ENCODE results near the gene OGFR. TPM values are rescaled to one million over a fixed set of nuclear protein-coding genes. Genes with fewer than 3 reads are reported as not detected.
A peak's percentile ranks its signal among the peaks of the same experiment; 100 is the strongest.

Gene OGFR
- total RNA-seq, 6 experiments from 2014 or later, result 37.8 to 42.2 (median 39.0) TPM

GRCh38 chr20:62791301-62792181, 13.1 kb upstream of the OGFR start:
- TF ChIP-seq CTCF (IDR thresholded peaks at IDR 0.05), result peak; percentile 99
- DNase-seq, result peak; percentile 89
- peak overlapping the region; percentile 67 for H3K4me3 Mint-ChIP-seq
- H3K27ac Mint-ChIP-seq, result peak overlapping the region; percentile 88
- H3K9me3 Mint-ChIP-seq, result no peaks in the 10 kb centered on the region
- peaks cover 25% of the 10 kb centered on the region for H3K4me1 Mint-ChIP-seq (ENCODE audit: low read depth)
- peaks cover 3% of the 10 kb centered on the region for H3K27me3 Mint-ChIP-seq (ENCODE audit: insufficient read depth)
- H3K36me3 Mint-ChIP-seq (ENCODE audit: low read depth), result no peaks in the 10 kb centered on the region

- Mint-ChIP-seq H3K27me3 (ENCODE audit: insufficient read depth) (peaks cover 3% of the 10 kb centered on the region), H3K27ac (peak overlapping the region; percentile 88), H3K4me3 (peak overlapping the region; percentile 49), H3K4me1 (ENCODE audit: low read depth) (peaks cover 27% of the 10 kb centered on the region), H3K9me3 (no peaks in the 10 kb centered on the region), H3K36me3 (ENCODE audit: low read depth) (no peaks in the 10 kb centered on the region)
- peak; percentile 61 for DNase-seq
- TF ChIP-seq CTCF (IDR thresholded peaks at IDR 0.05), result no peak
Measured at GRCh38 chr20:62792182-62792939, 12.3 kb upstream of the OGFR start.

GRCh38 chr20:62792940-62793756, 11.5 kb upstream of the OGFR start:
- peak overlapping the region; percentile 49; the same call in 1 of the 2 replicates for H3K4me3 Mint-ChIP-seq
- peaks cover 2% of the 10 kb centered on the region; the same call in 1 of the 2 replicates for H3K27me3 Mint-ChIP-seq (ENCODE audit: insufficient read depth)
- TF ChIP-seq CTCF (IDR thresholded peaks at IDR 0.05), result no peak; the same call in 1 of the 2 replicates
- peak overlapping the region; percentile 88 for H3K27ac Mint-ChIP-seq
- no peaks in the 10 kb centered on the region for H3K9me3 Mint-ChIP-seq
- DNase-seq, result no peak
- peaks cover 33% of the 10 kb centered on the region for H3K4me1 Mint-ChIP-seq (ENCODE audit: low read depth)
- H3K36me3 Mint-ChIP-seq (ENCODE audit: low read depth), result peaks cover under 1% of the 10 kb centered on the region; the same call in 1 of the 2 replicates

- H3K27ac Mint-ChIP-seq, result peak overlapping the region; percentile 45
- peak overlapping the region; percentile 68 for H3K4me3 Mint-ChIP-seq
- H3K4me1 Mint-ChIP-seq (ENCODE audit: low read depth), result peaks cover 38% of the 10 kb centered on the region
- H3K9me3 Mint-ChIP-seq, result no peaks in the 10 kb centered on the region
- H3K27me3 Mint-ChIP-seq (ENCODE audit: insufficient read depth), result peaks cover 2% of the 10 kb centered on the region; the same call in 1 of the 2 replicates
- DNase-seq, result no peak
- 0 out of 2 replicates have a peak, but pooled peaks have one; percentile 17 for TF ChIP-seq CTCF (IDR thresholded peaks at IDR 0.05)
- peaks cover 6% of the 10 kb centered on the region for H3K36me3 Mint-ChIP-seq (ENCODE audit: low read depth)
Measured at GRCh38 chr20:62793757-62794006, 11.0 kb upstream of the OGFR start.
